Left colon (tissue), 2 donors: Measurements from ENCODE around the gene FLYWCH1. TPM values are rescaled to one million over a fixed set of nuclear protein-coding genes. Genes with fewer than 3 reads are reported as not detected.
A peak's percentile ranks its signal among the peaks of the same experiment; 100 is the strongest.
"Not testable (repeated sequence)": the region's sequence is repeated elsewhere in the genome, so short reads cannot be mapped to it uniquely, and the experiment has no call there.

Experiments used
- ATAC-seq: fragments of 200-7000 bp; cut with Tn5 transposase; one replicate; pipeline ENCODE4 v1.9.1; 2020; ENCODE audit warnings: mild to moderate bottlenecking, moderate library complexity
- DNase-seq, 2 donors: peaks; one replicate each; pipeline ENCODE4 v3.0.0-alpha.2; 2020
- intact Hi-C, 2 donors: fragments of 100-400 bp; cut with DNase I in 1 of 2; cut with micrococcal nuclease in 1 of 2; formaldehyde crosslinking; loops; one replicate each; pipeline versions ENCODE4 v1.11.2 to v1.14.0; 2022; cut with DNase I, micrococcal nuclease
- total RNA-seq, 2 donors: library from RNA; stranded (reverse); fragmentation: NEBNext Ultra II Directional; extraction: Animal tissue kit (Norgen Biotek cat#: 25700); gene quantifications; one replicate each; pipeline ENCODE4 v1.2.1, GENCODE V29; 2021
- donor health status: DM: no; HTN: no; CAD: no.
- donor health status: DM: yes; HTN: yes; CAD: no.

FLYWCH1 gene
- total RNA-seq, 2 donors from 2014 or later: 23.0 to 27.3 TPM

DNA sequence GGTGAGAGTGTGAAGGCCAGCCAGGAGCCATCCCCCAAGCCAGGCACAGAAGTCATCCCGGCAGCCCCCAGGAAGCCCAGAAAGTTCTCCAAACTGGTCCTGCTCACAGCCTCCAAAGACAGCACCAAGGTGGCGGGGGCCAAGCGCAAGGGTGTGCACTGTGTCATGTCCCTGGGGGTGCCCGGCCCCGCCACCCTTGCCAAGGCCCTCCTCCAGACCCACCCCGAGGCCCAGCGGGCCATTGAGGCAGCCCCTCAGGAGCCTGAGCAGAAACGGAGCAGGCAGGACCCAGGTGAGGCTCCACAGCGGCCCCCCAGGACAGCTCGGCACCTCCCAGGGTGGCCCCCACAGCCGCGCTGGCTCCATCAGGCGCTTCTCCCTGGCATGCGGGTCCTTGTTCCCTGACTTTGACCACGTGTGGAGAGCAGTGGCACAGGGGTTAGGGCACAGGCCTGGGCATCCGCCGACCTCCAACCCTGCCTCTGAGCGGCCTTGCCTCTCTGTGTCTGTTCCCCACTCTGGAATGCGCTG lies 15.2 kb upstream of the FLYWCH1 start:
- intact Hi-C loops: no loop called here
- no peak for DNase-seq
- no peak for ATAC-seq

DNA sequence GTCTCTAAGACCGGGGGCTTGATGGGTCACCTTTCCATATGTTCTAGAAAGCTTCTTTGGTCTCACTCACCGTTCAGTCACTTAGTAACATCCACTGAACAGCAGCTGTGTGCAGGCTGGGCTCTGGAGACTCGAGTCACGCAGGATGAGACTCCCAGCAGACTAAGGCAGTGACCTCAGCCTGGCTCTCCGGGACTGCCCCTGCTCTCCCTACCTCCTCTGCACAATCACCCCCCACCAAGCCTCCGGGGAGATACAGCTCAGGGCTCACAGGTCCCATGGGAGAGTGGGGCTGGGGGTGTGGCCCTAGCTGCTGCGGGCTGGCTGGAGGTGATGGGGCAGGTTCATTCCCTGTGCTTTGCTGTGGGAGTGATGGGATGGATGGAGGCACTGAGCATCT lies 14.6 kb upstream of the FLYWCH1 start:
- no peak for ATAC-seq
- DNase-seq: no peak
- intact Hi-C loops: no loop called here

DNA sequence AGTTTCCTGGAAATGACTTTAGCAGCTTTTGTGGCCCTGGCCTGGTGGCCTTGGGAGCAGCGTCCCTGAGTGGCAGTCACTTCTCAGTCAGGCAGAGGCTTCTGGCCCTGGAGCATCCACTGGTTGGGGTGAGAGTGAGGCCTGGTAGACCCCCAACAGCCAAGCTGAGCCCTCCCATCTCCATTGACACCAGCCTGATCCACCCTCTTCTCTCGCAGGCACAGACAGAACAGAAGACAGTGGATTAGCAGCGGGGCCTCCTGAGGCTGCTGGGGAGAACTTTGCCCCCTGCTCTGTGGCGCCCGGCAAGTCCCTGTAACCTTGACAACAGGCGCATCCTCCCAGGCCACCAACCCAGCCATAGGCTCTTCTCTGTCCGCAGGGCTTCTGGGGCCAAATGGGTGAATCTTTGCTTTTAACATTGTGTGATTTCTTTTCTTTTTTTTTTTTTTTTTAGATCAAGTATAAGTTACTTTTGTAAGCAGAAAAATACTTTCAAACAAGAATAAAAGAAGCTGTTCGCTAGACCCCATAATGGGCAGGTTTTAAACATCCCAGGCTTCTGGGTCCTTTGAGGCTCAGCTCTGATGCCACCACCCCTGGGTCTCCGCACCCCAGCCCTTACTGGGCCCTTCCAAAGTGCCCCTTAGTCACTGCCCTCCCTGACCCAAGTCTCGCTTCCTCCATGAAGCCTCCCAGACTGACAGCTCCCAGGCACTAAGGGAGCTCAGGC lies 12.7 kb upstream of the FLYWCH1 start:
- intact Hi-C loops: no loop called here
- ATAC-seq (no peak), DNase-seq (no peak)

DNA sequence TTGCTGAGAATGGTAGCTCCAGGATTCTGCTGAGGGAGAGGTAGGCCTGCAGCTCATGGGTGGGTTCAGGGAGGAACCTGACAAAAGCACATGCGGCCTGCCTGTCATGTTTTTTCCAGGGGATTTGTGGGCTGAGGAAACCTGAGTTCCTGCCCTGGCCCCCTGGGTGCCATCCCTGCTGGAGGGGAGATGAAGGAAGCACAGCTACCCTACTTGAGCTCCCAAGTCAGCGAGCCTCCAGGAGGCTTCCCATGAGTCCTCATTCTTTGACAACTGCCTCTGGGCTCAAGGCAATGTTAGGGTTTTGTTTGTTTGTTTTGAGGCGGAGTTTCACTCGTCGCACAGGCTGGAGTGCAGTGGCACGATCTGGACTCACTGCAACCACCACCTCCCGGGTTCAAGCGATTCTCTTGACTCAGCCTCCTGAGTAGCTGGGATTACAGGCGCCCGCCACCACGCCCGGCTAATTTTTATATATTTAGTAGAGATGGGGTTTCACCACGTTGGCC lies 12.1 kb upstream of the FLYWCH1 start:
- ATAC-seq (no peak), DNase-seq (no peak)
- intact Hi-C loops: no loop called here

DNA sequence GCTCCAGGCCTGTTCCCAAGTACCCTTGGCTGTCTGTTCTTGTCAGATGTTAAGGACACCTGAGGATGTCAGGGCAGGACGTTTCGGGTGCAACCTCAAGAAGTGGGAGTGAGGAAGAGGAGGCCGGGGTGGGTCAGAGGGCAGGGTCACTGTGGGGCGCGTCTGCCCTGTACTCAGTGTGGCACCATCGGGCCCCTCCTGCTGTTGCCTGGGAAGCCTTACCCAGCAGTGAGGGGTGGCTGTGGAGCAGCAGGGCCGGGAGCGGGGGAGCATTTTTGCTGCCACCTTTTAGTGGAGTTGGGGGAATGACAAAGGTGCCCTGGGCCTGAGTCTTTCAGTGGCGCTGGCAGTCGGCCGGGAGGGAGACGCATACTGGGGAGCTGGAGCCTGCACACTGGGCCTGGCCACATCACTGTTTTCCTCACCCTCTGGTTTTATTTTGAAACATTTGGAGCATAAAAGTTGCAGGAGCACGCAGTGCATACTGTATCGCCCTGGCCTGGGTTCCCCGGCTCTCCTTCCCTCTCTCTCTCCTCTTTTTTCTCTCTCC lies 11.1 kb upstream of the FLYWCH1 start:
- DNase-seq (no peak), ATAC-seq (no peak)
- intact Hi-C loops: no loop called here

DNA sequence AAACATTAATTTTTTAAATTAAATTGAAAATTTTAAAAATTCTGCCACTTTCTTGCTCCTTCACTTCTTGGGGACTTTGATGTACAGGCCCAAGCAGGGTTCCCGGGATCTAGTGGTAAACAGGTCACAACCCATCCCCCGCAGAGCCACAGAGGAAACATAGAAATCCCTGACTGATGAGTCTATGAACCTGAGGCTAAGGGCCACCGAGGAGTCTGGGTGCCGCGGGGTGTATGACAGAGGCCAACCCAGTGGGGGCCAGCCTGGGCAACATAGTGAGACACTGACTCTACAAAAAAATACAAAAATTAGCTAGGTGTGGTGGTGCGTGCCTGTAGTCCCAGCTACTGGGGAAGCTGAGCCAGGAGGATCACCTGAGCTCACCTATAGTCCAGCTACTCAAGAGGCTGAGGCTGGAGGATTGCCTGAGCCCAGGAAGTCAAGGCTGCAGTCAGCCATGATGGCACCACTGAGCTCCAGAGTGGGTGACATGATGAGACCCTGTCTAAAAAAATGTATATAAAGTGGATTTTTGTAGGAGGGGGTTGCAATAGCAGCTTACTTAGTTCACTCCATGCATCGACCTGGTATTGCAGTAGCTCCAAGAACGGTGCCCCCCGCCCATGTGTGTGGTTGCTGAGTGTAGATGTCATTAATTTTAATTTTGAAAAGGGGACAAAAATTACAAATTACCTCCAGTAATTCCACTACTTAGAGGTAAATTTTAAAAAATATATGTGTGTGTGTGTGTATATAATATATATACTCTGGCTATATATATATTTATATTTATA lies 9.2 kb upstream of the FLYWCH1 start:
- no peak for ATAC-seq
- intact Hi-C loops: no loop called here
- no peak for DNase-seq

DNA sequence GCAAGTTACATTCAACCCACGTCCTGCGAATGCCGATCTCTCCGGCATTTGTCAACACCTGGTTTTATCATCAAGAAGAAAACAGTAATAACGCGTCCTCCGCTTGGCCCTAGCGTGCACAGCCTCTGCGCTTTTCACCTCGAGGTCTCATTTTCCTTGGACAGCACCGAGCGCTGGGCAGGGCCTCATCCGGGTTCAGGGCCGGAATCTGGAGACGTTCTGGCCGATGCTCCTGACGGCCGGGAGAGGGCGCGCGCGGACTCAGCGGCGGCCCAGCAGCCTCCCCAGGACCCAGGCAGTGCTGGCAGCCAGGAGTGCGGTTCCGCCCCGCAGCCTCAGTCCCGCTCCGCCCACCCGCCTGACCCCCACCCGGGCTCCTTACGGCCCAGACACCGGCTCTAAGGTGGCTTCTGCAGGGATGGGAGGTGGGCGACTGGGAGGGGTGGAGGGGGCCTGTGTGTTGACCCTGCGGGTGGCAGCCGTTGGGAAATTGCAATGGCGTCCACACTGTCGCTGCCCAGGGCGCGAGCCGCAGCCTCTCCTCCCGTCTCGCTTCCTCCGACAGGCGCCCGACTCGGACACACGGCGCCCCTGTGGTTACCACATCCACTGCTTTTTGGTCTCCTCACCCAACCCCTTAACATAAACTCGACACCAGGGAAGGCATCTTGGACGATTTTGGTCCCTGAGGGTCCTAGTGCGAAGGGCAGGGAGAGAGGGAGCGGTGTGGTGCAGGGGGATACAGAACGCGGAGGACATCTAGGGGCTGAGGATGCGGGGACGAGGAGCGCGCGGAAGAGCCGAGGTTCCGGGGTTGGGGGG lies 7.4 kb upstream of the FLYWCH1 start:
- DNase-seq: peak; percentile 81 to 83
- peak; percentile 59 for ATAC-seq
- intact Hi-C loops: no loop called here

DNA sequence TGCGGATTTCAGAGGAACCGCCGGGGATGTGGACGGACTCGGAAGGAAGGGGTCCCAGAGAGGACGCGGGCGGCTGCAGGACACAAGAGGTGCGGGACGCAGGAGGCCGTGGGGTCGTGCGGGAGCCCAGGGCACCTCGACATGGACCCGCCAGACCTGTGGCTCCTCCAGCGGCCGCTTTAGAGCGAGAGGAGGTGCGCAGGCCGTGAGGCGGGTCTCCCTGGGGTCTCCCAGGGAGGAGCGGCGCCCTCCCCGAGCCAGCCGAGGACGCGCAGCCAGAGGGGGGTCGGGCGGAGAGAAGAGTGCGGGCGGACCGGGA lies 6.8 kb upstream of the FLYWCH1 start:
- no peak for DNase-seq
- intact Hi-C loops: no loop called here
- peak; percentile 2 for ATAC-seq

DNA sequence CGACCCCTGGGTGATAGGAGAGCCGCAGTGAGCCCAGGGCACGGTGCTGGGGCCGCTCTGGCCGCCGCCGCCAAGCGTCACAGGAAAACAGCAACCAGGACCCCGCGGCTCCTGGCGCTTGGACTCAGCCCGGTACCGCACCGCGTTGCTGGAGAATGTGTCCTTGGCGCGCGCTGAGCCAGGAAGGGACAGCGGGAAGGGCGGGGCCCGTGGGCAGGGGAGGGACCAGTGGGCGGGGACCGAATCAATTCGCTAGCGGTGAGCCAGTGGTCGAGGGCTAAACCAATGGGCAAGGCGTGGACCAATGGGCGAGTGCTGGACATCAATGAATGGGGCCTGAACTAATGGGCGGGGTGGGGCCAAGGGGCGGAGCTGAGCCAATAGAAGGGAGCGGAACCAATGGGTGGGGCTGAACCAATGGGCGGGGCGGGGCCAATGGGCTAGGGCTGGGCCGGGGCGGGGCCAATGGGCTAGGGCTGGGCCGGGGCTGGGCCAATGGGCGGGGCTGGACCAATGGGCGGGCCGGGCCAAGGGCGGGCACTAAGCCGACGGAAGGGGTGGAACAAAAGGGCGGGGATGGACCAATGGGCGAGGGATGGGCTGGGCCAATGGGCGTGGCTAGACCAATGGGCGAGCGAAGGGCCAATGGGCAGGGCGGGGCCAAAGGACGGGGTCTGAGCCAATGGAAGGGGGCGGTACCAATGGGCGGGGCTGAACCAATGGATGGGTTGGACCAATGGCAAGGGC lies 6.3 kb upstream of the FLYWCH1 start:
- intact Hi-C loops: no loop called here
- peak; percentile 79 for ATAC-seq
- DNase-seq: peak; percentile 100

DNA sequence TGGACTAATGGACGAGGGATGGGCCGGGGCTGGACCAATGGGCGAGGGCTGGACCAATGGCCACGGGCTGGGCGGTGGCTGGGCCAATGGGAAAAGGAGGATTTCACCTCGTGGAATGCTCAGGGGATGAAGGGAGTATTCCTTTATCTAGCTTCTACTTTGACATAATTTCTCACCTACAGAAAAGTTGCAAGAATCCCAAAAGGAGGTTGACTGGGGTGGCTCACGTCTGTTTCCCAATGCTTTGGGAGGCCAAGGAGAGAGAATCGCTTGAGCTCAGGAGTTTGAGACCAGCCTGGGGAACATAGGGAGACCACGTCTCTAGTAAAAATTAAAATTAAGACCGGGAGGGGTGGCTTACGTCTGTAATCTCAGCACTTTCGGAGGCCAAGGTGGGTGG lies 5.7 kb upstream of the FLYWCH1 start:
- DNase-seq (no peak), ATAC-seq (no peak)
- intact Hi-C loops: no loop called here

DNA sequence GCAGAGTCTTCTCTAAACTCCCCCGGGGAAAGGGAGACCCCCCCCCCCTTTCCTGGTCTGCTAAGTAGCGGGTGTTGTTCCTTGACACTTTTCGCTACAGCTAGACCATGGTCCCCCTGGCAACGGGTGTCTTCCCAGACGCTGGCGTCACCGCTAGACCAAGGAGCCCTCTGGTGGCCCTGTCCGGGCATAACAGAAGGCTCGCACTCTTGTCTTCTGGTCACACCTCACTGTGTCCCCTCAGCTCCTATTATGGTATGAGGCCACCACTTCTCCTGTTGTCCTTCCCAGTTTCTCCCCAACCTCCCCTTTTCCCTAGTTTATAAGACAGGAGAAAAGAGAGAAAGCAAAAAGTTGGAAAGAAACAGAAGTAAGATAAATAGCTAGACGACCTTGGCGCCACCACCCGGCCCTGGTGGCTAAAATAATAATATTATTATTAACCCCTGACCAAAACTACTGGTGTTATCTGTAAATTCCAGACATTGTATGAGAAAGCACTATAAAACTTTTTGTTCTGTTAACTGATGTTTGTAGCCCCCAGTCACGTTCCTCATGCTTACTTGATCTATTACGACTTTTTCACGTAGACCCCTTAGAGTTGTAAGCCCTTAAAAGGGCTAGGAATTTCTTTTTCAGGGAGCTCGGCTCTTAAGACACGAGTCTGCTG lies 4.5 kb upstream of the FLYWCH1 start:
- intact Hi-C loops: not testable (repeated sequence)
- peak; percentile 49 to 55 for DNase-seq

DNA sequence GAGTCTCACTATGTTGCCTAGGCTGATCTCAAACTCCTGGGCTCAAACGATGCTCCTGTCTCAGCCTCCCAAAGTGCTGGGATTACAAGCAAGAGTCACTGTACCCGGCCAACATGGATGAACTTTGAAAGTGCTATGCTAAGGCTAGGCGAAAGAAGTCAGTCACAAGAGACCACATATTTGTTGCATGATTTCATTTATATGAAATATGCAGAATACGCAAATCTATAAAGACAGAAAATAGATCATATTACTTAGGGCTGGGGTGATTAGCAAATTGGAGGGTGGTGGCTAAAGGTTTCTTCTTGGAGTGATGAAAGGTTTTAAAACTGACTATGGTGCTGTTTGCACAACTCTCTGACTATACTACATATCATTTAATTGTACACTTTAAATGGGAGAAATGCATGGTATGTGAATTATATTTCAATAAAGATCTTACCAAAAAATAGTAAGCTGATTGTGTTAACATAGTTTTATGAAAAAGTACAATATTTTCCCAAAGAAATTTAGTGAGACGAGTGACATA lies 1.2 kb upstream of the FLYWCH1 start:
- intact Hi-C loops: no loop called here
- DNase-seq: no peak
- ATAC-seq: no peak

More for the DNA sequence above, 4.5 kb upstream of the FLYWCH1 start:
- ATAC-seq: not testable (repeated sequence)

DNA sequence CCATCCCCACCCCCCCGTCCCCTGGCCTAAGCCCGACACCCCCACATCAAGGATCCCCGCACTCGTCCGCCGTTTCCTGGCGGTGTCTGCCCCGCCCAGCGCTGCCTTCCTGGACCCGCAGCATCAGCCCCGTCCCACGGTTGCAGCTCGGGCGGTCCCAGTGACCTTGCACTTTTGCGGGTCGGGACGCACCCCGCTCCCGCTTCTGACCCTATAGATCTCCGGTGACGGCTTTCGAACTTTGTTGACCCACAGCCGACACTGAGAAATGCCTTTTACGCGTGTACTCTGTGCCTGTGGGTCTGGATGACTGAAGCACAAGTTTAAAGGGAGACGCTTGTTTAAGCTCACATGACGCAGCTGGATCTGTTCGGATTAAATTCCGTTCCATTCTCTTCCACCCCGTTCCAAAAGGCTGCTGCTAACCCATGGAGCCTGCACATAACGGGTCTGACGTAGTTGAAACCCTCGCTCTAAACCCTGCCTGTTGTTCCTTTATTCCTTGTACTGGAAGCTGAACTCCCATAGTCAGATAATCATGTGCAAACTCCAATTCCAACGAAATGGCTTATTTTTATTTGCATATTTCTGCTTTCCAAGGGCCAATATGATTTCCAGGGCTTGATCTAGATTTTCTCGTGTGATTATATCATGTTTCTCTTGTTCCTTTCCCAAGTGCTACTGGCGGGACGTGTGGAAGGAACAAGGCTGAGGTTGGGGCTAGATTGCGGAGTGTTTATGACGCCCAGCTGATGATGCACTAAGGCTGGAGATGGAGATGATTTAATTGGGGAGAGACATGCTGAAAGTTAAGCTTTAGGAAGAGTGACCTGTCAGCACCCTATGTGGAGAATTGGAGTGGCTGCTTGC lies 834 bp downstream of the FLYWCH1 start:
- peak; percentile 36 for ATAC-seq
- DNase-seq: peak in 1 of 2 donors; percentile 61
- intact Hi-C loops: no loop called here

DNA sequence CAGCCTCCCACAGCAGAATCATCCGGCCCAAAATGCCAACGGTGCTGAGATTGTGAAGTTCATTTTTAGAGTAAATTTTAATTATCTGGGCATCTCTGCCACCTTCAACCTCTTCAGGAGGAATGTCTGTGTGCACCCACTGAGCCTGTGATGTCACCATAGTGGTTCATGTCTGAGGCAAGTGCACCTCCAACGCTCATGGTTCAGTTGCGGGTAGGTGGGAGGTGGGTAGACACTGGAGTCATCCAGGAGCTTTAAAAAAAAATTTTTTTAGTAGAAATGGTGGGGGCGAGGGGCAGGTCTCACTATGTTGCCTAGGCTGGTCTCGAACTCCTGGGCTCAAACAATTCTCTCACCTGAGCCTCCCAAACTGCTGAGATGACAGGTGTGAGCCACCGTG lies 1.9 kb downstream of the FLYWCH1 start:
- ATAC-seq: no peak
- intact Hi-C loops: no loop called here
- no peak for DNase-seq

DNA sequence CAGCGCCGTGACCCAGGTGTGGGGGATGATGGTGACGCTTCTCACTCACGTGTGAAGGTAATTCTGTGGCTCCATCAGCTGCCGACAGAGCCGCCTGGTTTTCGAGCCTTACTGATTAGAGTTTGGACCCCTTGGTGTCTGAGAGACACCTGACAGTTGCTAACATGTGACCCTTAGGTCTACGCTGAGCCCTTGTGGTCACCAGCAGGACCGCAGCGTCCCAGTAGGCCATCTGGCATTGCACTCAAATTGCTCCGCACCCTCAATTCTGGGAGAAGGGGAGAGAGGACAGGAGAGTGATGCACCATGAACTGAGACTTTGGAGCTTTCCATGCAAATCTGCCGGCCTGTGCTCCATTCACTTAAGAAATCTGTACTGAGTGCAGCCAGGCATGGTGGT lies 2.5 kb downstream of the FLYWCH1 start:
- intact Hi-C loops: no loop called here
- DNase-seq: no peak
- ATAC-seq: no peak

DNA sequence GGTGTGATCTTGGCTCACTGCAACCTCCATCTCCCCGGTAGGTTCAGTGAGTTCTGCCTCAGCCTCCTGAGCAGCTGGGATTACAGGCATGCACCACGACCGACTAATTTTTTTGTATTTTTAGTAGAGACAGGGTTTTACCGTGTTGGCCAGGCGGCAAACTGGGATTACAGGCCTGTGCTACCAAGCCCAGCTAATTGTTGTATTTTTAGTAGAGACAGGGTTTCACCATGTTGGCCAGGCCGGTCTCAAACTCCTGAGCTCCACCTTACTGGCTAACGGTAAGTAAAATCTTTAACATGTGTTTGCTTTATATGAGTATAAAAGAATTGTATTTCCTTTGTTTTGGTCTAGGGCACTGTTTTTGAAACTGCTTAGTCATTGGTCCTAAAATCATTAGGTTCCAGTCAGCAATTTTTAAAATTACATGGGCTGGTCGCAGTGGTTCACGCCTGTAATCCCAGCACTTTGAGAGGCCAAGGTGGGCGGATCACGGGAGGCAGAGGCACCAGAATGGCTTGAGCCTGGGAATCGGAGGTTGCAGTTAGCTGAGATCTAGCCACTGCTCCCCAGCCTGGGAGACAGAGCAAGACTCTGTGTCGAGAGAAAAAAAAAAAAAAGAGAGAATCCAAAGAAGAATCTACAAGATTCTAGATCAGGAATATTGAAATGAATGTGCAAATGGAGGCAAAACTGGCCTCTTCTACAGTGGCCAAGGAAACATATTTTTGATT lies 3.6 kb downstream of the FLYWCH1 start:
- intact Hi-C loops: loop anchor here in 1 of 2 donors (5.0 kb wide), 1 partner anchor 38 kb away; no protein-coding TSS in a partner anchor
- DNase-seq: no peak
- ATAC-seq: no peak
